SK-N-SH (cell line): ENCODE results near the gene DPP10. TPM values are rescaled to one million over a fixed set of nuclear protein-coding genes. Genes with fewer than 3 reads are reported as not detected.

ENCODE experiments used
- CTCF ChIA-PET: fragments of 300-600, 350-600 bp; formaldehyde crosslinking; extraction: SDS; loops from one replicate; lab custom pipeline; 2021; lab: Yijun Ruan, JAX
- POLR2A ChIA-PET: fragments of 350-600 bp; sonication (Branson Sonifier 250); formaldehyde crosslinking; extraction: SDS; loops from one replicate; lab custom pipeline; 2020; ENCODE audit warnings: antibody characterized with exemption, inconsistent platforms; lab: Yijun Ruan, JAX
- DNase-seq: peaks from one replicate; pipeline ENCODE4 v3.0.0; 2012
- H2AFZ ChIP-seq: fragments of 200-600 bp; sonication (generic); 2 replicates; pipeline ENCODE4 v1.8.1; 2016; ENCODE audit warnings: antibody characterized with exemption, mild to moderate bottlenecking, low read depth
- H3F3A ChIP-seq: fragments of 200-600 bp; sonication (generic); replicated peaks from 2 replicates; pipeline ENCODE3; 2016; ENCODE audit warnings: antibody characterized with exemption, mild to moderate bottlenecking; ENCODE audit not compliant: insufficient read depth
- H3K27ac ChIP-seq, 2 experiments: fragments of 200-500 bp in 1 of 2; fragments of 200-600 bp in 1 of 2; sonication (Bioruptor generic) in 1 of 2; sonication (generic), shearing (Covaris generic) in 1 of 2; 2 replicates each; pipeline versions ENCODE4 v1.5.1 to v1.6.1; 2014 to 2016; ENCODE audit warnings: low read depth in 2 of 2, inconsistent platforms in 1 of 2, low read length in 1 of 2, mild to moderate bottlenecking in 1 of 2, mixed read lengths in 1 of 2
- H3K27me3 ChIP-seq: fragments of 200-600 bp; sonication (generic), shearing (Covaris generic); 2 replicates; pipeline ENCODE4 v1.6.1; 2016; ENCODE audit warnings: mixed run types; ENCODE audit not compliant: insufficient read depth
- H3K36me3 ChIP-seq, 2 experiments: fragments of 200-500 bp in 1 of 2; fragments of 200-600 bp in 1 of 2; sonication (Bioruptor generic) in 1 of 2; sonication (generic) in 1 of 2; replicated peaks in 1 of 2; 2 replicates each; pipeline versions ENCODE3 to v1.5.1; 2014 to 2016; ENCODE audit warnings: low read length in 1 of 2, mild to moderate bottlenecking in 1 of 2; ENCODE audit not compliant: insufficient read depth in 2 of 2, control insufficient read depth in 1 of 2
- H3K4me1 ChIP-seq, 2 experiments: fragments of 200-500 bp in 1 of 2; fragments of 200-600 bp in 1 of 2; sonication (Bioruptor generic) in 1 of 2; sonication (generic), shearing (Covaris generic) in 1 of 2; 2 replicates each; pipeline versions ENCODE4 v1.5.1 to v1.6.1; 2014 to 2016; ENCODE audit warnings: low read depth in 1 of 2, low read length in 1 of 2, mixed run types in 1 of 2; ENCODE audit not compliant: insufficient read depth in 2 of 2, control insufficient read depth in 1 of 2
- H3K4me2 ChIP-seq: fragments of 200-600 bp; sonication (generic), shearing (Covaris generic); 2 replicates; pipeline ENCODE4 v1.6.1; 2017; ENCODE audit warnings: mixed run types
- H3K4me3 ChIP-seq, 2 experiments: fragments of 200-500 bp in 1 of 2; fragments of 200-600 bp in 1 of 2; sonication (Bioruptor generic) in 1 of 2; sonication (generic), shearing (Covaris generic) in 1 of 2; 2 replicates each; pipeline versions ENCODE4 v1.5.1 to v1.8.1; 2014 to 2016; ENCODE audit warnings: low read depth in 2 of 2, inconsistent platforms in 1 of 2, low read length in 1 of 2, mild to moderate bottlenecking in 1 of 2, mixed read lengths in 1 of 2, moderate library complexity in 1 of 2
- H3K79me2 ChIP-seq: fragments of 200-600 bp; sonication (generic); 2 replicates; pipeline ENCODE4 v1.8.1; 2017; ENCODE audit warnings: mild to moderate bottlenecking; ENCODE audit not compliant: insufficient read depth
- H3K9ac ChIP-seq: fragments of 200-600 bp; sonication (generic); 2 replicates; pipeline ENCODE4 v1.6.1; 2017; ENCODE audit warnings: mixed run types
- H3K9me2 ChIP-seq: fragments of 200-600 bp; sonication (generic); 2 replicates; pipeline ENCODE4 v1.6.1; 2017; ENCODE audit warnings: mixed run types
- H3K9me3 ChIP-seq: fragments of 200-600 bp; sonication (generic); 2 replicates; pipeline ENCODE4 v1.6.1; 2017; ENCODE audit warnings: mixed run types, mild to moderate bottlenecking, moderate library complexity
- H4K20me1 ChIP-seq: fragments of 200-600 bp; sonication (generic); 2 replicates; pipeline ENCODE4 v1.6.1; 2017; ENCODE audit warnings: mild to moderate bottlenecking, mixed run types; ENCODE audit not compliant: insufficient read depth
- EP300 ChIP-seq, 2 experiments: IDR thresholded peaks; 2 replicates each; pipeline versions ENCODE4 v1.4.0 to v1.6.1; 2012; ENCODE audit warnings: borderline replicate concordance in 1 of 2, low read depth in 1 of 2, low read length in 1 of 2
- EZH2phosphoT487 ChIP-seq: fragments of 200-600 bp; sonication (generic); IDR thresholded peaks from 2 replicates; pipeline ENCODE4 v1.6.1; 2017; ENCODE audit warnings: low read depth, mixed run types, mild to moderate bottlenecking, antibody characterized with exemption, moderate library complexity, borderline replicate concordance
- JUND ChIP-seq: IDR thresholded peaks from 2 replicates; pipeline ENCODE4 v1.4.0; 2012
- MEF2A ChIP-seq: IDR thresholded peaks from 2 replicates; pipeline ENCODE4 v1.4.0; 2012; ENCODE audit warnings: low read depth, borderline replicate concordance
- MXI1 ChIP-seq: IDR thresholded peaks from 2 replicates; pipeline ENCODE4 v1.6.1; 2012; ENCODE audit warnings: mild to moderate bottlenecking, low read depth, low read length, improper control_type of control experiment
- NRF1 ChIP-seq: IDR thresholded peaks from 2 replicates; pipeline ENCODE4 v1.6.1; 2012; ENCODE audit warnings: low read depth, mild to moderate bottlenecking, low read length
- RAD21 ChIP-seq: IDR thresholded peaks from 2 replicates; pipeline ENCODE4 v1.6.1; 2012; ENCODE audit warnings: mild to moderate bottlenecking, low read length
- RCOR1 ChIP-seq: fragments of 150-350 bp; IDR thresholded peaks from 2 replicates; pipeline ENCODE4 v1.6.1; 2017; ENCODE audit warnings: antibody characterized with exemption, low read length
- RFX5 ChIP-seq: IDR thresholded peaks from 2 replicates; pipeline ENCODE4 v1.6.1; 2012; ENCODE audit warnings: mild to moderate bottlenecking, improper control_type of control experiment, low read length
- TAF1 ChIP-seq: IDR thresholded peaks from 2 replicates; pipeline ENCODE4 v1.6.1; 2012; ENCODE audit warnings: low read depth, mild to moderate bottlenecking, low read length, moderate library complexity, borderline replicate concordance
- WGBS: methylation state at CpG from one replicate; pipeline ENCODE4 v1.1.6; 2017; ENCODE audit warnings: low lambda C conversion rate; 5-methylcytosine and 5-hydroxymethylcytosine counted together
- polyA plus RNA-seq, 3 experiments: library from polyadenylated mRNA; depleted of rRNA; stranded (reverse); fragments of >200 nt; gene quantifications; 2 replicates each; pipeline ENCODE4 v1.2.3, GENCODE V29; 2012
- TF ChIP-seq, protein P1 (sequence below): fragments of 200-600 bp; sonication (generic); IDR thresholded peaks from 2 replicates; pipeline ENCODE4 v1.6.1; 2017; ENCODE audit warnings: antibody characterized with exemption, mild to moderate bottlenecking, moderate library complexity

Gene DPP10
- polyA plus RNA-seq, 1 of the 3 experiments (the other 2 are of a cell fraction): not detected

DNA sequence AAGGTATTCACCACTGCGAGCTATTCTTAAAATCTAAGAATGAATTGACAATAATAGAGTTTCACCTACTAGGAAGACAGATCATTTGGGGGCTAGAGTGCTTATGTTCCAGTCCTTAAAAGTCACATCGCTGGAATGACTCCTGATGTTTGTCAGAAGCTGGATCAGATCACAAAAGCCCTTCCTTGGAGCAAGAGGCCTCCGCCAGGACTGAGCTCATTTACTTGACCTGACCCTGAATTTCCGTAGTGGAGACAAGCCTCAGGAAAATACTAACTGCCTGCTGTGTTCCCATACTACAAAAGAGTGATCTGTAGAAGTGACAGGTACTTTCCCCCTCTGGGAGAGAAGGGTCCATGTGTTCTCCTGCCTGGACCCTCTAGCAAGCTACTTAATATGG lies 483.9 kb downstream of the DPP10 start:
- Histone ChIP-seq H4K20me1 (no peaks in the 10 kb centered on the region), H3K27me3 (no peaks in the 10 kb centered on the region), H2AFZ (no peak overlapping the region), H3K4me1 (no peaks in the 10 kb centered on the region), H3K36me3 (no peaks in the 10 kb centered on the region), H3K9me2 (no peaks in the 10 kb centered on the region), H3K9me3 (no peaks in the 10 kb centered on the region), H3K4me3 (no peak overlapping the region), H3F3A (no peaks in the 10 kb centered on the region), H3K79me2 (no peaks in the 10 kb centered on the region), H3K9ac (no peak overlapping the region), H3K4me2 (no peak overlapping the region), H3K27ac (no peak overlapping the region)
- TF ChIP-seq TAF1 (no peak), RAD21 (no peak), RCOR1 (no peak), MXI1 (no peak), MEF2A (no peak), JUND (no peak)
- WGBS: 7% methylated on average over 3 of the region's 4 CpGs
- no peak for DNase-seq
- CTCF ChIA-PET: no interaction called here
- POLR2A ChIA-PET: no interaction called here

DNA sequence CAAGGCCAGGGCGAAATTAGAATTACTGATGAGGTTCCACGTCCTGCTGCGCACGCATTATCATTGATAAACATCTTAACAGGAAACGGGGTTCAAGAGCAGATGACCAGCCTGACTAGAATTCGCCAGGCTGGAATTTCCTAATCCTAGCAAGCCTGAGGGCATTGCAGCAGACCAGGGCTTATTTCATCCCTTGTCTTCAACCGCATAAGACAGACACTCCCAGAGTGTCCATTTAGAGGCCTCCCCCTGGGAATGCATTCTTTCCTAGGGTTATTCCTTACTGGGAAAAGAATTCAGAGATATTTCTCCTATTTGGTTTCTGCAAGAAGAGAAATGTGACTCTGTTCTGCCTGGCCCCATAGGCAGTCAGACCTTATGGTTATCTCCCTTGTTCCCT lies 486.8 kb downstream of the DPP10 start:
- H3K9me3 ChIP-seq: no peaks in the 10 kb centered on the region
- no peak overlapping the region for H3K4me2 ChIP-seq
- H3K9ac ChIP-seq: no peak overlapping the region
- H3F3A ChIP-seq: no peaks in the 10 kb centered on the region
- no peaks in the 10 kb centered on the region for H3K79me2 ChIP-seq
- H4K20me1 ChIP-seq: no peaks in the 10 kb centered on the region
- POLR2A ChIA-PET: no interaction called here
- no peaks in the 10 kb centered on the region for H3K27me3 ChIP-seq
- H3K36me3 ChIP-seq: no peaks in the 10 kb centered on the region
- no peaks in the 10 kb centered on the region for H3K4me1 ChIP-seq
- TF ChIP-seq NRF1 (no peak), EP300 (IDR thresholded peaks at IDR 0.05; ENCODE audit: borderline replicate concordance in 1 of 2, low read depth in 1 of 2, low read length in 1 of 2) (no peak), EZH2phosphoT487 (no peak)
- TF ChIP-seq, protein P1, sequence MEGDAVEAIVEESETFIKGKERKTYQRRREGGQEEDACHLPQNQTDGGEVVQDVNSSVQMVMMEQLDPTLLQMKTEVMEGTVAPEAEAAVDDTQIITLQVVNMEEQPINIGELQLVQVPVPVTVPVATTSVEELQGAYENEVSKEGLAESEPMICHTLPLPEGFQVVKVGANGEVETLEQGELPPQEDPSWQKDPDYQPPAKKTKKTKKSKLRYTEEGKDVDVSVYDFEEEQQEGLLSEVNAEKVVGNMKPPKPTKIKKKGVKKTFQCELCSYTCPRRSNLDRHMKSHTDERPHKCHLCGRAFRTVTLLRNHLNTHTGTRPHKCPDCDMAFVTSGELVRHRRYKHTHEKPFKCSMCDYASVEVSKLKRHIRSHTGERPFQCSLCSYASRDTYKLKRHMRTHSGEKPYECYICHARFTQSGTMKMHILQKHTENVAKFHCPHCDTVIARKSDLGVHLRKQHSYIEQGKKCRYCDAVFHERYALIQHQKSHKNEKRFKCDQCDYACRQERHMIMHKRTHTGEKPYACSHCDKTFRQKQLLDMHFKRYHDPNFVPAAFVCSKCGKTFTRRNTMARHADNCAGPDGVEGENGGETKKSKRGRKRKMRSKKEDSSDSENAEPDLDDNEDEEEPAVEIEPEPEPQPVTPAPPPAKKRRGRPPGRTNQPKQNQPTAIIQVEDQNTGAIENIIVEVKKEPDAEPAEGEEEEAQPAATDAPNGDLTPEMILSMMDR: no peak
- H2AFZ ChIP-seq: no peak overlapping the region
- no peaks in the 10 kb centered on the region for H3K9me2 ChIP-seq
- no peak overlapping the region for H3K27ac ChIP-seq
- no peak overlapping the region for H3K4me3 ChIP-seq
- whole genome bisulfite sequencing: 9% methylated on average over 7 of the region's 7 CpGs
- DNase-seq: no peak
- CTCF ChIA-PET: no interaction called here

DNA sequence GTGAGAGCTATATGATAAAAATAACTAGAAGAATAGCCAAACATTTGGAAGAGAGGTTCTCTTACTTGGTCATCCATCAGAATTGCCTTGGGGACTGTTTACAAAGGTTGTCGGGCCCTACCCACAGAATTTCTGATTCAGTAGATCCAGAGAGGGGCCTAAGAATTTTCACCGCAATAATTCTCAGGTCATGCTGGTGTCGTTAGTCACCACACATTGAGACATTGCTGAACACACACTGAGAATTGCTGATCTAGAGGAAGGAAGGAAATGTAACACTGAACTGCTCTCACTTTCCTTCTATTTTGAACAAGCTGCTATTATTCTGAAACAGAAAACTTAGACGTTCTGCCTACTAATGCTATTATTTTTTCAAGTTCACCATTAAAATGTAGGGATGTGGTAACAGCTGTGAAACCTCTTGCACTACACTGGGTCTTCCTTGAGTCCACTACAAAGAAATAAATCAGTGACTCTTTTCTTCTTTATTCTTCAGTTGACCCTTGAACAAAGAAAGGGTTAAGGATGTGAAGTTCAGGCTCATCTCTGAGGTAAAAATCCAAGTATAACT lies 491.3 kb downstream of the DPP10 start:
- Histone ChIP-seq H3K9me2 (no peaks in the 10 kb centered on the region), H4K20me1 (no peaks in the 10 kb centered on the region), H3K4me3 (no peak overlapping the region), H2AFZ (no peak overlapping the region), H3K27ac (no peak overlapping the region), H3K36me3 (no peaks in the 10 kb centered on the region), H3K9me3 (peaks cover 2% of the 10 kb centered on the region; the same call in 1 of the 2 replicates), H3K4me2 (no peak overlapping the region), H3K79me2 (no peaks in the 10 kb centered on the region), H3F3A (no peaks in the 10 kb centered on the region), H3K4me1 (no peaks in the 10 kb centered on the region), H3K9ac (no peak overlapping the region), H3K27me3 (no peaks in the 10 kb centered on the region)
- CTCF ChIA-PET: no interaction called here
- no peak for TF ChIP-seq RFX5
- DNase-seq: no peak
- WGBS: 34% methylated on average over 4 of the region's 4 CpGs
- POLR2A ChIA-PET: no interaction called here
